8988T (cell line): Measurements from ENCODE around the gene EIF4B.
"Not testable (repeated sequence)": the region's sequence is repeated elsewhere in the genome, so short reads cannot be mapped to it uniquely, and the experiment has no call there.

Experiments used
- DNase-seq: peaks from one replicate; pipeline ENCODE4 v3.0.0; 2011

EIF4B gene

GRCh38 chr12:52993558-52993869 is 12.7 kb upstream of the EIF4B start:
- DNase-seq, result no peak

GRCh38 chr12:53004178-53004577 is 2.1 kb upstream of the EIF4B start:
- DNase-seq, result no peak

- DNase-seq, result no peak
These were observed 1.7 kb upstream of the EIF4B start for GRCh38 chr12:53004582-53004981.

- DNase-seq, result no peak
These were observed 856 bp upstream of the EIF4B start for GRCh38 chr12:53005215-53005985.

GRCh38 chr12:53006810-53007309 is 604 bp downstream of the EIF4B start:
- DNase-seq, result peak; percentile 45

GRCh38 chr12:53007343-53007742 is 1.1 kb downstream of the EIF4B start:
- DNase-seq, result no peak

- not testable (repeated sequence) for DNase-seq
These were observed 2.5 kb downstream of the EIF4B start for GRCh38 chr12:53008760-53009159.

- no peak for DNase-seq
These were observed 4.7 kb downstream of the EIF4B start for GRCh38 chr12:53010955-53011354.

- DNase-seq, result no peak
These were observed 5.6 kb downstream of the EIF4B start for GRCh38 chr12:53011889-53012288.

- no peak for DNase-seq
These were observed 6.7 kb downstream of the EIF4B start for GRCh38 chr12:53012928-53013327.

GRCh38 chr12:53014709-53015108 is 8.5 kb downstream of the EIF4B start:
- no peak for DNase-seq

- DNase-seq, result no peak
These were observed 19.0 kb downstream of the EIF4B start for GRCh38 chr12:53025250-53025649.

- not testable (repeated sequence) for DNase-seq
These were observed 20.8 kb downstream of the EIF4B start for GRCh38 chr12:53027014-53027413.

GRCh38 chr12:53031616-53032015 is 25.4 kb downstream of the EIF4B start:
- DNase-seq, result no peak

GRCh38 chr12:53033832-53034231 is 27.6 kb downstream of the EIF4B start:
- DNase-seq, result not testable (repeated sequence)

- no peak for DNase-seq
These were observed 28.2 kb downstream of the EIF4B start for GRCh38 chr12:53034459-53034858.

GRCh38 chr12:53036802-53037201 is 30.5 kb downstream of the EIF4B start:
- no peak for DNase-seq

- DNase-seq, result no peak
These were observed 33.6 kb downstream of the EIF4B start for GRCh38 chr12:53039851-53040250.

GRCh38 chr12:53042607-53043454 is 36.6 kb downstream of the EIF4B start:
- DNase-seq, result no peak

- DNase-seq, result peak; percentile 34
These were observed 37.9 kb downstream of the EIF4B start for GRCh38 chr12:53044052-53044581.

- peak; percentile 20 for DNase-seq
These were observed 38.8 kb downstream of the EIF4B start for GRCh38 chr12:53044896-53045695.

- DNase-seq, result no peak
These were observed 39.4 kb downstream of the EIF4B start for GRCh38 chr12:53045696-53046045.

GRCh38 chr12:53046655-53047220 is 40.5 kb downstream of the EIF4B start:
- peak; percentile 83 for DNase-seq
